OCI-LY7 (cell line): ENCODE results near the gene CYTL1. TPM values are rescaled to one million over a fixed set of nuclear protein-coding genes. Genes with fewer than 3 reads are reported as not detected.
"Not testable (repeated sequence)": the region's sequence is repeated elsewhere in the genome, so short reads cannot be mapped to it uniquely, and the experiment has no call there.

Experiments
- BruUV-seq: library from RNA; stranded (reverse); fragments of 400-500 nt; replicated peaks from 2 replicates; lab custom pipeline; 2021; lab: Mats Ljungman, UMichigan
- CTCF ChIA-PET: fragments of 300-600 bp; sonication (Branson Sonifier 250); formaldehyde crosslinking; loops from one replicate; lab custom pipeline; 2022; ENCODE audit warnings: antibody characterized with exemption; ENCODE audit not compliant: unreplicated experiment; lab: Charles Lee
- POLR2A ChIA-PET: fragments of 300-600 bp; sonication (Branson Sonifier 250); formaldehyde crosslinking; loops from one replicate; lab custom pipeline; 2022; ENCODE audit warnings: antibody characterized with exemption; lab: Charles Lee
- DNase-seq: peaks from one replicate; pipeline ENCODE4 v3.0.0-alpha.2; 2015; ENCODE audit warnings: low spot score
- H2AFZ ChIP-seq: fragments of 200-600 bp; sonication (generic), shearing (Covaris generic); 2 replicates; pipeline ENCODE4 v1.6.1; 2014; ENCODE audit warnings: mild to moderate bottlenecking, antibody characterized with exemption, low read length, moderate library complexity
- H3K27ac ChIP-seq: fragments of 200-600 bp; sonication (generic); 2 replicates; pipeline ENCODE4 v1.5.1; 2014; ENCODE audit warnings: mixed run types, low read depth, mild to moderate bottlenecking, moderate library complexity, low read length, inconsistent platforms; ENCODE audit not compliant: poor library complexity, severe bottlenecking
- H3K36me3 ChIP-seq: fragments of 200-600 bp; sonication (generic); 2 replicates; pipeline ENCODE4 v1.6.1; 2014; ENCODE audit warnings: mild to moderate bottlenecking, antibody characterized with exemption, low read length, moderate library complexity, mixed read lengths; ENCODE audit not compliant: insufficient read depth
- H3K4me1 ChIP-seq: fragments of 200-600 bp; sonication (generic); 2 replicates; pipeline ENCODE4 v1.5.1; 2014; ENCODE audit warnings: mild to moderate bottlenecking, low read length; ENCODE audit not compliant: insufficient read depth, poor library complexity, severe bottlenecking
- H3K4me2 ChIP-seq: fragments of 200-600 bp; sonication (generic); 2 replicates; pipeline ENCODE4 v1.6.1; 2014; ENCODE audit warnings: mild to moderate bottlenecking, low read length
- H3K4me3 ChIP-seq: fragments of 200-600 bp; sonication (generic); 2 replicates; pipeline ENCODE4 v1.5.1; 2014; ENCODE audit warnings: mild to moderate bottlenecking, low read depth, low read length; ENCODE audit not compliant: poor library complexity, severe bottlenecking
- H3K79me2 ChIP-seq: fragments of 200-600 bp; sonication (generic); 2 replicates; pipeline ENCODE4 v1.6.1; 2016; ENCODE audit warnings: low read depth, mild to moderate bottlenecking, low read length, moderate library complexity, mixed read lengths; ENCODE audit not compliant: insufficient read depth
- H3K9me2 ChIP-seq: fragments of 200-600 bp; sonication (generic); 2 replicates; pipeline ENCODE4 v1.6.1; 2016; ENCODE audit warnings: mild to moderate bottlenecking, low read length, mixed read lengths; ENCODE audit not compliant: insufficient read depth
- H3K9me3 ChIP-seq: fragments of 200-600 bp; sonication (generic); 2 replicates; pipeline ENCODE4 v1.6.1; 2014; ENCODE audit warnings: mild to moderate bottlenecking, mixed run types, low read length, mixed read lengths
- H4K20me1 ChIP-seq: fragments of 200-600 bp; sonication (generic); 2 replicates; pipeline ENCODE4 v1.6.1; 2014; ENCODE audit warnings: mild to moderate bottlenecking, antibody characterized with exemption, low read length, moderate library complexity, mixed read lengths; ENCODE audit not compliant: insufficient read depth
- EZH2phosphoT487 ChIP-seq: fragments of 200-600 bp; sonication (generic); IDR thresholded peaks from 2 replicates; pipeline ENCODE4 v1.6.1; 2018; ENCODE audit warnings: low read depth, borderline replicate concordance, mild to moderate bottlenecking, mixed run types, antibody characterized with exemption, low read length, moderate library complexity, mixed read lengths
- intact Hi-C: fragments of 100-400 bp; cut with micrococcal nuclease; formaldehyde crosslinking; loops from one replicate; pipeline ENCODE4 v1.10.0; 2022; ENCODE audit not compliant: unreplicated experiment
- total RNA-seq, 2 experiments: library from RNA; depleted of rRNA in 1 of 2; stranded (reverse); fragments of >200 nt in 1 of 2; shearing (Covaris generic) in 1 of 2; gene quantifications; 2 replicates each; pipeline ENCODE4 v1.2.3, GENCODE V29; 2014 to 2022
- TF ChIP-seq, protein P1 (sequence below): fragments of 200-600 bp; sonication (generic); conservative IDR thresholded peaks from 2 replicates; pipeline ENCODE4 v1.5.1; 2014; ENCODE audit warnings: mild to moderate bottlenecking, antibody characterized with exemption, low read length, moderate library complexity, mixed read lengths

CYTL1 gene
- total RNA-seq, 2 experiments from 2014 or later, result not detected

DNA sequence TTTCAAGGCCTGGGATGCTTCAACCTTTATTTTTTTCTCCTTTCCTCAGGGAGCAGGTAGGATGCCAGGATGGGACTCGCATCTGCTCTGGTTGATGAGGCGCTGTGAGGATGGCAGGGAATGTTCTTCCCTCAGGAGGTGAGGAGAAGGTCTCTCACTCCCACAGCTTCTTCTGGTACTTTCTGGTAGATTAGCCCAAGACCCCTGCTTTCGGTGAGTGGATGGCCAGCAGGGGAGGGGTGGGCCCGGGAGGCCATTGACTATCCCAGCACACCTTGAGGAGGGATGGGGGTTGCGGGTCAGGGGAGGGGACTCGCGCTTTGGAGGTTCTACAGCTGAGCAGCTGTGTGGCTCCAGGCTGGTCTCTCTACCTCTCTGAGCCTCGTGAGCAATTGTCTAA, 14.8 kb downstream of the CYTL1 start:
- CTCF ChIA-PET, result no interaction called here
- no peak for TF ChIP-seq EZH2phosphoT487
- TF ChIP-seq, protein P1, sequence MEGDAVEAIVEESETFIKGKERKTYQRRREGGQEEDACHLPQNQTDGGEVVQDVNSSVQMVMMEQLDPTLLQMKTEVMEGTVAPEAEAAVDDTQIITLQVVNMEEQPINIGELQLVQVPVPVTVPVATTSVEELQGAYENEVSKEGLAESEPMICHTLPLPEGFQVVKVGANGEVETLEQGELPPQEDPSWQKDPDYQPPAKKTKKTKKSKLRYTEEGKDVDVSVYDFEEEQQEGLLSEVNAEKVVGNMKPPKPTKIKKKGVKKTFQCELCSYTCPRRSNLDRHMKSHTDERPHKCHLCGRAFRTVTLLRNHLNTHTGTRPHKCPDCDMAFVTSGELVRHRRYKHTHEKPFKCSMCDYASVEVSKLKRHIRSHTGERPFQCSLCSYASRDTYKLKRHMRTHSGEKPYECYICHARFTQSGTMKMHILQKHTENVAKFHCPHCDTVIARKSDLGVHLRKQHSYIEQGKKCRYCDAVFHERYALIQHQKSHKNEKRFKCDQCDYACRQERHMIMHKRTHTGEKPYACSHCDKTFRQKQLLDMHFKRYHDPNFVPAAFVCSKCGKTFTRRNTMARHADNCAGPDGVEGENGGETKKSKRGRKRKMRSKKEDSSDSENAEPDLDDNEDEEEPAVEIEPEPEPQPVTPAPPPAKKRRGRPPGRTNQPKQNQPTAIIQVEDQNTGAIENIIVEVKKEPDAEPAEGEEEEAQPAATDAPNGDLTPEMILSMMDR, result no peak
- no peak for DNase-seq
- Histone ChIP-seq H2AFZ (no peak overlapping the region), H3K4me1 (no peaks in the 10 kb centered on the region), H3K4me3 (no peak overlapping the region), H3K9me3 (no peaks in the 10 kb centered on the region), H3K79me2 (no peaks in the 10 kb centered on the region), H3K4me2 (no peak overlapping the region), H3K36me3 (no peaks in the 10 kb centered on the region), H3K9me2 (no peaks in the 10 kb centered on the region), H4K20me1 (no peaks in the 10 kb centered on the region), H3K27ac (no peak overlapping the region)
- intact Hi-C loops, result no loop called here
- no TSS peak for BruUV-seq
- POLR2A ChIA-PET, result no interaction called here

DNA sequence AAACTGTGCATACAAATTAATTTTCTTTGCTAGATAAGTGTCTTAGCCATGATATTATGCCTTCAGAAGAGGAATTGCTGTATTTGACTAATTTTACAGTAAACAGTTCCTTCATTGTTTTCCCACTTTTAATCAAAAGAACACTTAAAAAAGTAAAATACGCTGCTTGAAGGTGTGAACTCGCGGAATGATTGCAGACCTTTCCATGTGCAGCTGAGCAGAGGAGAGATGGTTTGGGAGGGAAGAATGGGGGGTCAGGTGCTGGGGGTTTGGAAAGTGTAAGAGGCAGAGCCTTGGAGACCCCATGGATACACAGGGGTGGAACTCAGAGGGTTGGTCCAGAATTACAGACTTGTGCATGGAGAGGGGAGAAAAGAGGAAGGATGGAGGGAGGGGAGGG, 15.3 kb downstream of the CYTL1 start:
- H3K4me2 ChIP-seq, result no peak overlapping the region
- no peak overlapping the region for H3K27ac ChIP-seq
- H3K4me3 ChIP-seq, result no peak overlapping the region
- ChIA-PET POLR2A (no interaction called here), CTCF (no interaction called here)
- no peak for DNase-seq
- no peaks in the 10 kb centered on the region for H3K4me1 ChIP-seq
- no peaks in the 10 kb centered on the region for H4K20me1 ChIP-seq
- H3K79me2 ChIP-seq, result no peaks in the 10 kb centered on the region
- intact Hi-C loops, result no loop called here
- no peaks in the 10 kb centered on the region for H3K9me2 ChIP-seq
- H3K9me3 ChIP-seq, result no peaks in the 10 kb centered on the region
- H3K36me3 ChIP-seq, result no peaks in the 10 kb centered on the region
- BruUV-seq, result no TSS peak
- no peak overlapping the region for H2AFZ ChIP-seq
- TF ChIP-seq, protein P1, result no peak
- TF ChIP-seq EZH2phosphoT487, result no peak

GRCh38 chr4:5003372-5003857, 15.8 kb downstream of the CYTL1 start:
- ChIA-PET CTCF (no interaction called here), POLR2A (no interaction called here)
- no TSS peak for BruUV-seq
- no peak overlapping the region for H3K4me2 ChIP-seq
- no peaks in the 10 kb centered on the region for H3K9me3 ChIP-seq
- no peak overlapping the region for H3K27ac ChIP-seq
- no peaks in the 10 kb centered on the region for H3K36me3 ChIP-seq
- no peaks in the 10 kb centered on the region for H3K79me2 ChIP-seq
- no peak overlapping the region for H2AFZ ChIP-seq
- intact Hi-C loops, result no loop called here
- H3K9me2 ChIP-seq, result no peaks in the 10 kb centered on the region
- H4K20me1 ChIP-seq, result no peaks in the 10 kb centered on the region
- H3K4me1 ChIP-seq, result no peaks in the 10 kb centered on the region
- no peak for DNase-seq
- TF ChIP-seq, protein P1, result no peak
- TF ChIP-seq EZH2phosphoT487, result no peak
- H3K4me3 ChIP-seq, result no peak overlapping the region

DNA sequence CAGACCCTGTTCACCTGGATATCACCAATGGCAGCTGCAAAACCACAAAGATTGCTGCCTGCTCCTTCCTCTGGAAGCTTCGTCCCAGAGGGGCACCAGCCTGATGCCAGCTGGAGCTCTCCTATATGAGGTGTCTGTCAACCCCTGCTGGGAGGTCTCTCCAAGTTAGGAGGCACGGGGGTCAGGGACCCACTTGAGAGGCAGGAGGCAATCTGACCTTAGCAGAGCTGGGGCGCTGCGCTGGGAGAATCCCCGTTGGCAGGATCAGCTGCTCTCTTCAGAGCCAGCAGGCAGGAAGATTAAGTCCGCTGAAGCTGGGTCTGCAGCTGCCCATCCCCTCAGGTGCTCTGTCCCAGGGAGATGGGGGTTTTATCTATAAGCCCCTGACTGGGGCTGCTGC, 17.6 kb downstream of the CYTL1 start:
- H3K4me2 ChIP-seq, H3K4me3 ChIP-seq, H3K27ac ChIP-seq, DNase-seq, H4K20me1 ChIP-seq, POLR2A ChIA-PET, CTCF ChIA-PET, BruUV-seq, intact Hi-C loops, H3K4me1 ChIP-seq, H3K9me3 ChIP-seq, H3K79me2 ChIP-seq, H2AFZ ChIP-seq, H3K9me2 ChIP-seq, H3K36me3 ChIP-seq: not testable (repeated sequence)
